ENCODE results near the gene CGNL1.
A peak's percentile ranks its signal among the peaks of the same experiment; 100 is the strongest.

CGNL1 gene

GRCh38 chr15:57527382-57528091 lies 151.2 kb downstream of the CGNL1 start:
- peak; percentile 79 to 80 for DNase-seq

DNA sequence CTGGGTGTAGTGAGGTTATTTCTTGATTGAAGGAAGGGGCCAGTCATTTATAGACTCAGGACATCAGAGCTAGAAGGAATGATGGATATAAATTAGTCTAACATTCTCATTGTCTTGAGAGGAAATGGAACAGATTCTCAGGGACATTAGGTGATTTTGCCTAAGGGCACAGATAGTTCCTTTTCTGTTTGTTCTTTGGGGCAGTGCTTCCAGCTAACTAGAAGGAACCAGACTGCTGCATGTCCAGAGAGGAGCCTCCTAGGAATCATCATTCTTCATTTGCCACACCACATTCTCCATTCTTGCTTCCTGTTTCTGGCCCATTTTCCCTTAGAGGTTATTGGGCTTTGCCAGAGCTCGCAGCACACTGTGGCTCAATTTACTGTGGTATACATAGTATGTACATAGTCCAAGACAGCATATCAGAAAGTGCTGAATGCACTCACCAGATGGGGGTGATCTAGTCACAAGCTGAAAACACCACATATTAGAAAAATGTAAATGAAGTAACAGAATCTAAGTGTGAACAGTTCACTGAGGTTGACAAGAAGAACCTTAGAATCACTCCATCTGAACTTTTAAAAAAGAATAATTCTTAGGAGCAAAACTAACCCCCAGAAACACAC lies 152.7 kb downstream of the CGNL1 start:
- DNase-seq, result no peak

GRCh38 chr15:57529748-57530147 lies 153.4 kb downstream of the CGNL1 start:
- DNase-seq, result no peak

DNA sequence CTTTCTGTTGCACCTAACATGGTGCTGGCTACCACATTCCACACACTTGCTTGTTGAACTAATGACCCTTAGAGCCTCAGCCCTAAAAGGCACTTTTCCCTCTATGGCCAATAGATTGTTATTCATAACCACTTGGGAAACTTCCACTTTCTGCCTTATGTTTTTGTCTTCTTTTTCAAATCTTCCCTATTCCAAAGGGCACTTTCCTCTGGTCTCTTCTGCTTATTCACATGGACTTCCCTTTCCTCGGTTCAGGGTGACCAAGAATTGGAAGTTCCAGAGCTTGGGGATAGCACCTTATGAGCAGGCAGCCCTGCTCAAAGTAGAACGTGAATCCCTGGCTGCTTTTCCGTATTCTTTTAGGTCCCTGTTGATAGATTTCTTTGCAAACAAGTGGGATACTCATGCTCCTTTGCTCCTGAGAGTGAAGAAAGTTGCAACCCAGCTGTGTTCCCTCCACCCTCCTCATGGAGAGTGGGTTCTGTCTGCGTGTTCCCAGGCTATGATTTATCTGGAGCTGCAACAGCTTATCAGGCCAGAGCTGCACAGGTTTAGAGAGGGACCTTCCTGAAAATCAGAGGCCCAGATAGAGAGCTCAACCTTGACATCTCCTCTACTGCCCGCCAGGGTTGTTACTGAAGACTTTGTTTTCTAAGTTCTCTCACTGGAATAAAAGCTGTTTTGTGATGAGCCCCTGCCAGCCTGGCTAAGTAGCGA lies 156.6 kb downstream of the CGNL1 start:
- no peak for DNase-seq

DNA sequence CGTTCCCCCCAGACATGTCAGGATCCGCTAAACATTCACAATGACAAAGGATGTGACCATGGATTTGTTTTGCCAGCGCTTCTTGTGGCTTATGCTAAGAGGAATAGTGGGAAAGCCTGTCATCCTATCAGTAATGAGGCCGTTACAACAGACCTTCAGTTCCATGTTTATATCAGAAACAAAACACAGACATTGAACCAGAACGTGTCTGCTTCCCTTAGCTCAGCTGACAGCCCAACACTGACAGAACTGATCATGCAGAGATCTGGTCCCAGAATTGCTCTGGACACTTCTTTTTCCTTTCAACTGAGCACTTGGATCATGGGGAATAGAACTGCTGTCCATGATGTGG lies 157.1 kb downstream of the CGNL1 start:
- DNase-seq, result no peak

DNA sequence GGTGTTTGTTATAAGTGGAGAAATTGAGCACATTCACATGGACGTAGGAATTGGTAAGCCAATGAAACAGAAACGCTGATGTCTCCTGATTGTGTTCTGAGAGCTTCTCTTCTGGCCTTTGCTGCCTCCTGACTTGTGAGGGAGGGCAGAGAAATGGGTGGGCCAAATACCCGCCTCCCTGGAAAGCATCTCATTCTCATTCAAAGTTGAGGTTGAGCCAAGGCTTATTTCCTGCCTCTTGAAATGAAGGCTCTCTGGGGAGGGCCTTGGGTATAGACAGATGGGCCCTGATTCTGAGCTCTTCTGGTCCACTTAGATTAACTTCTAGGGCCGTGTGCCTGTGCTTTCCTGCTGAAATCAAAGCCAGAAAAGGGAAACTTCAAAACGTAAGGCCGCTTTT lies 158.0 kb downstream of the CGNL1 start:
- DNase-seq, result peak in 1 of 2 experiments; percentile 18

DNA sequence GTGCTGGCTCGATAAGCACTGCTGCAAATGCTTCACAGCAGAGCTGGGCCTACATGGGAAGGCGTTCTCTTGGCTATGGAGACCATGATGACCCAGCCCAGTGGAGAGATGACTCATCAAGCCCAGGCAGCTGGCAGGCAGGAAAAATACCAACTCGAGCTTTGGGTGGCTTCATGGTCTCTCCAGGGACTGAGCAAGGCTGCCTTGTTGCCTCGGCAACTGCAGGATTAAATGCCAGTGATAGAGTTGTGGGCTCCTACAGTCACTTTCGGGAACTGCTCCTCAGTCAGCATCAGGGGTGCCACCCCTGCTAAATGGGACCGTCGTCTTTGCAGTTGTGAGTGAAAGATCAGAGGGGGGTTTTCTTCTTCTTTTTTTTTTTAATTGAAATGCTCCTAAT lies 160.8 kb downstream of the CGNL1 start:
- DNase-seq, result peak; percentile 14 to 60

DNA sequence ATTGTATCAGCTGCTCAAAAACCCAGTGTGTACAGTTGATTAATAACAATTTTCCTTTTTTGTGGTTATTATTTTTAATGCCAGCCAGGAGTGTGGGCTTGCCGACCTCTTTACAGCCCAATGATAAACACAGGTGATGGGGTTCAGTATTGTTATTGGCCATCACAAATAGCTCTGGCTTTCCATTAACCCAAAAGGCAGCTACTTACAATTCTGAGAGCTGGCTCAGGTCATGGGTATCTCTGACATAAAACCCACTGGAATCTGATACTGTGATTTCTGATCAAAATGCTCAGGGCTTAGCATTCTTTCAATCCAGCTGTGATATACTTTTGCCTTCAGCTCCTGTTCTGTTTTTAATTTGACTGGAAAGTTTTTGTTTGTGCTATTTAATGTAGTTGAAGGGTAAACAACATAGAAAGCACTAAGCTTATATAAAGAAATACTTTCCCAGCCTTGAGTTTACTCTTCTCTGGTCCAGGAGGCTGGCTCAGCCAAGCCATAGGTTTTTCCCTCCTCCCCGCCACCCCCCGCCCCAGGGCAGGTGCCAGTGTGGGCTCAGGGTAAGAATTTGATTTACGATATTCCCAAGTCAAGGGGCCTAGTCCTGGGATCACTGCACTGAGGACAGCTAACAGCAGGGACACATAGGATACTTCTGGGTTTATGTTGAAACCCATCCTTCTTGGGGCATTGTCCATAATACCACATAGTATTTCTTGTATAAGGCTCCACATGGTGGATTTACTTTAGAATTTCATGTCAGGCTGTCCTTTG lies 161.4 kb downstream of the CGNL1 start:
- DNase-seq, result no peak

GRCh38 chr15:57538265-57538529 lies 161.9 kb downstream of the CGNL1 start:
- DNase-seq, result no peak

DNA sequence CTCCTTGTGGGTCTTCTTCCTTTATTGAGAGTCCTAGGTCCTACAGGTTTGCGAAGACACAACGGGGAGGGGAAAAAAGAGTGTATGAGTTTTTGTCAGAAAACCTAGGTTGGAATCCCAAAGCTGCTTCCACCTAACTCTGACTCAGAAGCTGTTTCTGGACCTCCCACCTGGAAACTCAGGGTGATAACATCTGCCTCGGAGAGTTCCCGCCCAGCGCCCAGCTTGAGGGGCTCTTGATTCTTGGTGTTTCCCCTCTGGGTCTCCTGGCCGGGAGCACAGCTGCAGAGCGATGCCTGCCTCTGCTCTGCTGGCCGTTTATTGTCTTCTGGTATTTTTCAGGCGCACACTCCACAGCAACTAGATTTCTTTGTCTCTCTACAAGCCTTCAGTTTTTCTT lies 162.5 kb downstream of the CGNL1 start:
- DNase-seq, result no peak

- no peak for DNase-seq
These were observed 163.9 kb downstream of the CGNL1 start for GRCh38 chr15:57540211-57540610.

- no peak for DNase-seq
These were observed 164.4 kb downstream of the CGNL1 start for GRCh38 chr15:57540736-57541135.

DNA sequence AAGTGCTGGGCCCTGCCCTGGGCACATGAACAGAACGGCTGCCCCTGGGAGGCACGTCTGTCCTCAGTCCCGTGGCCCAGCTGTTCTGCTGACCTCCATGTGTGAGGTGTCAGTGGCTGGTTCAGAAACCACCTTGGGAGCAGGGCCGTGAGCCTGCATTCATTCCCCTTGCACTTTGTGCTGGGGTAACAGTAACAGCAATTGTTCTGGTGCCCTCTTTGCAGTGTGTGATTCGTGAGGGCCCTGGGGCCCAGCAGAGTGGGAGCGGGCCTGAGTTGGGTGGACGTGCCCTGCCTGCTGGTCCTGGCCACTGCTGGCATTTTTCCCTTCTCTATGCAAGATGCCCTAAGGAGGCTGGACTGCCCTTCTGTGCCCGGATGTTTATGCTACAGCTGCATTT lies 165.0 kb downstream of the CGNL1 start:
- no peak for DNase-seq

DNA sequence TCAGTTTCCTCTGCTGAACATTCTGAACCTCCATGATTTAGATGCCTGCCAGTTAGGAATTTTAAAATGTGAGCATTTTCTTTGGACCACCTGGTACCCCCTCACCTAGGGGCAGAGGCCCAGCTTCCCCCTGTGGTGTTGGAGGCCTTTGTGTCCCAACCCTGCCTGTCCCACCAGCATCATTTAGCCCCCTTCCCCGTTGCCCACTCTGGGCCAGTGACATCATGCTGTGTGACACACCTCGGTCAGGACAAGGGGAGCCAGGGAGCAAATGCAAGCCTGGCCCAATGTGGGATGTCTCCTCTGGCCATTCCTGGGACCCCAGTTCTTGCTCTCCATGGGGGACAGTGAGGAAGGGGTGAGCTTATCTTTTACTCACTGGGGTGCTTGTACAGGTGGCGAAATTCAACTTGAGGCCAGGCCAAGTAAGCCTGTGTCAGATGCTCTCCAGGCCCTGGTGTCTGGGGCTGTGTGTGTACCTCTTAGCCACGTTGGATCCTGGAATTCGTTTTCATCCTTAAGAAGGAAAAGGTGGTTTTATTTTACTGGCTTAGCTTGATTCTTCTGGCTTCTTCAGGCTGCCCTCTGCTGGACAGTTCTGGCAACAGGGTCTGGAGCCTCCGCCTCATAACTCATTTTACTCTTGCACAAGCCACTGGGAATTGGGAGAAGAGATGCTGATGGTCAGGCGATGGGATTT lies 165.7 kb downstream of the CGNL1 start:
- DNase-seq, result peak; percentile 43 to 63

GRCh38 chr15:57542505-57542817 lies 166.2 kb downstream of the CGNL1 start:
- no peak for DNase-seq

GRCh38 chr15:57544848-57545480 lies 168.7 kb downstream of the CGNL1 start:
- DNase-seq, result no peak

GRCh38 chr15:57545995-57546394 lies 169.7 kb downstream of the CGNL1 start:
- DNase-seq, result no peak

DNA sequence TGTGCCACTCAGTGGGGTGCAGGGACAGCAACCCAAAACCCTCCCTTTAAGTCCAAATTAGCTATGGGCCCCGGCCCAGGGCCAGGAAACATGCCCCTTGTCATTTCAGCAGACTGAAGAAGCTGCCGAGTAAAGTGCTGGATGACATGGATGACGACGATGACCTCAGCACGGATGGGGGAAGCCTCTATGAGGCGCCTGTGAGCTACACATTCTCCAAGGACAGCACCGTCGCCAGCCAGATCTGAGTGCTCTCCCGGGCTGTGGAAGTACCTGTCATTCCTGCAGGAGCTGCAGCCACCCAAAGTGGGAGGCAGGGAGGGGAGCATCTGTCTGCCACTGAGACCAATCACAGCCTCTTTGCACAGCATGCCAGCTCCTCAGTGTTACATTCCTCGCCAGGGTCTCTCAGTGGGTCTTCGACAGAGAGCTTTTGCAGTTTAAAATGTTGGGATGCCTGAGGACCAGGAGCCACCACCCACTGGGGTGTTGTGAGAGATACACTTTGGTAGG lies 171.0 kb downstream of the CGNL1 start:
- no peak for DNase-seq

DNA sequence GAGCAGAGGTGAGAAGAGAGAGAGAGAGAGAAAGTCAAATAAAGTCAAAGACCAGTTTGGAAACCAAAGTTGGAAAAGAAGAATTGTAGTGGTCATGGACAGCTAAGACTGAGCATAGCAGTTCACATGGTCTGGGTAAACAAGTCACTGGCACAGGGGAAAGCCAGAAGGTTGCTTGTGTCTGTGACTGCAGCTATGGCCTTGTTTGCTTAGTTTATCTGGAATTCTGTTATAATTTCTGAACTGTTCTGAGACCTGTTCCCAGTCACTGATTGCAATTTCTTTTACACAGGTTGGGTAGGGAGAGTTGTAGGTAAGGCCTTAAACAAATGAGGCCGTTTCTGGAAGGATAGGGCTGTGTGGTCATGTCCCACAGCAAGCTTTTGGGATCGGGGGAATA lies 172.0 kb downstream of the CGNL1 start:
- no peak for DNase-seq

DNA sequence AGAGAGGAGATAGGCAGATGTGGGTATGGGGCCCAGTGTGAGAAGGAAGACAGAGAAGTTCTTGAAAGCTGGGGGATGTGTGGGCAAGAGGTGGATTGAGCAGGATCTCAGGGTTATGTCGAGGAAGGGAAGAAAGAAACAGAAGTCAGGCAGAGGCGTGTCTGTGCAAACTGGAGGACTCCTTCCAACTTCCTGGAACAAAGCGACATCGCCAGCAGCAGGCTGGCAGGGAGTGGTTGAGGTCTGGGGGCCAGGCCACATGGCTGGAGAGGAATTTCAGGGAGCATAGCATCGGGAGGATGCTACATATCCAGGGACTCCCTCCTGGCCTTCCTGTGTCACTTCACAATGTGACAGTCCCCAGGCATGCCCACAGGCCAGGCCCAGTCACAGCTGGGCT lies 172.5 kb downstream of the CGNL1 start:
- DNase-seq, result no peak

DNA sequence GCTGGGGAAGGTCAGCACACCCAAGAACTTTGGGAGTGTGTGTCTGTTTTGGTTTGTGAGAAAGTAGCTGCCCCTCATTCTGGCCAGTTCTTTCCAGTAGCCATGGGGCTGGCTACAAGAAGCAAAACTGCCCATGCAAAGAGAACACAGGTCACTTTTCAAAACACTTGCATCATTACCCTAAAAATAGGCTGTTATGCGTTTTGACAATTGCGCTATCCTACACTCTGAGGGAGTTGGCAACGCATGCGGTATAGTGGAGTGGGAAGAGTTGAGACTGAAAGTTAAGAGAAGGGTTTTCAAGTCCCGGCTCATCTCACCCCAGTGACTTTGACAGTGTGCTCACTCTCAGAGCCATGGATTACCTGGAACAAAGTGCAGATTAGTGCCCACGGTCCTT lies 173.6 kb downstream of the CGNL1 start:
- no peak for DNase-seq

GRCh38 chr15:57550640-57551039 lies 174.3 kb downstream of the CGNL1 start:
- DNase-seq, result no peak

Measured in NCI-H2081 (cell line).